H1 (cell line): ENCODE data around the gene DIAPH1. TPM values are rescaled to one million over a fixed set of nuclear protein-coding genes. Genes with fewer than 3 reads are reported as not detected.

Experiments used
- CHD7 ChIP-seq: fragments of 300-600 bp; sonication (generic); IDR thresholded peaks from 2 replicates; pipeline ENCODE4 v1.7.1; 2012; ENCODE audit warnings: low read length, moderate library complexity, mild to moderate bottlenecking, inconsistent platforms; ENCODE audit not compliant: insufficient replicate concordance
- EZH2 ChIP-seq: fragments of 200-600 bp; sonication (generic); IDR thresholded peaks from 2 replicates; pipeline ENCODE4 v1.7.1; 2012; ENCODE audit warnings: low read depth, mild to moderate bottlenecking, moderate library complexity, low read length, inconsistent platforms; ENCODE audit not compliant: severe bottlenecking
- KDM4A ChIP-seq: IDR thresholded peaks from one replicate; pipeline ENCODE4 v1.7.1; 2012; ENCODE audit warnings: low read depth, mild to moderate bottlenecking, moderate library complexity, low read length, inconsistent platforms; ENCODE audit not compliant: severe bottlenecking
- NRF1 ChIP-seq: IDR thresholded peaks from 2 replicates; pipeline ENCODE4 v1.6.1; 2011; ENCODE audit warnings: mild to moderate bottlenecking, low read depth, low read length, improper control_type of control experiment
- RAD21 ChIP-seq, 2 experiments: IDR thresholded peaks in 1 of 2; conservative IDR thresholded peaks in 1 of 2; 2 replicates each; pipeline ENCODE4 v1.6.1; 2011; ENCODE audit warnings: low read depth in 2 of 2, low read length in 2 of 2, improper control_type of control experiment in 1 of 2, inconsistent platforms in 1 of 2, mild to moderate bottlenecking in 1 of 2, moderate library complexity in 1 of 2
- SIN3A ChIP-seq, 2 experiments: IDR thresholded peaks in 1 of 2; conservative IDR thresholded peaks in 1 of 2; 2 replicates each; pipeline ENCODE4 v1.6.1; 2011 to 2012; ENCODE audit warnings: low read length in 2 of 2, improper control_type of control experiment in 1 of 2, low read depth in 1 of 2, mild to moderate bottlenecking in 1 of 2
- TAF7 ChIP-seq: optimal IDR thresholded peaks from 2 replicates; pipeline ENCODE3; 2011; ENCODE audit warnings: low read depth, mild to moderate bottlenecking, inconsistent platforms, low read length, moderate library complexity, borderline replicate concordance
- TBP ChIP-seq: IDR thresholded peaks from 2 replicates; pipeline ENCODE4 v1.6.1; 2011; ENCODE audit warnings: low read depth, low read length, improper control_type of control experiment
- TEAD4 ChIP-seq: IDR thresholded peaks from 2 replicates; pipeline ENCODE4 v1.6.1; 2012; ENCODE audit warnings: low read depth, low read length, inconsistent platforms, mixed read lengths
- polyA plus RNA-seq, 7 experiments: library from polyadenylated mRNA; depleted of rRNA in 3 of 7; stranded (reverse) in 5 of 7; unstranded in 2 of 7; fragments of >200 nt in 5 of 7; fragments of 200-250 nt in 2 of 7; gene quantifications; 1 replicate in 5 of 7; 2 replicates in 1 of 7; 4 replicates in 1 of 7; pipeline versions ENCODE4 v1.2.1 to v1.2.3, GENCODE V29; 2011 to 2013; ENCODE audit warnings: missing spikeins in 2 of 7, mixed read lengths in 2 of 7
- total RNA-seq: library from RNA; stranded (reverse); fragmentation: NEBNext Ultra II Directional; extraction: Animal tissue kit (Norgen Biotek cat#: 25700); gene quantifications from 2 replicates; pipeline ENCODE4 v1.2.1, GENCODE V29; 2021

The DIAPH1 gene
- total and polyA plus RNA-seq, 2 of the 8 experiments (the other 6 are each of a cell fraction or from before 2014, with no cell fraction given): 61.2 to 114 TPM

DNA sequence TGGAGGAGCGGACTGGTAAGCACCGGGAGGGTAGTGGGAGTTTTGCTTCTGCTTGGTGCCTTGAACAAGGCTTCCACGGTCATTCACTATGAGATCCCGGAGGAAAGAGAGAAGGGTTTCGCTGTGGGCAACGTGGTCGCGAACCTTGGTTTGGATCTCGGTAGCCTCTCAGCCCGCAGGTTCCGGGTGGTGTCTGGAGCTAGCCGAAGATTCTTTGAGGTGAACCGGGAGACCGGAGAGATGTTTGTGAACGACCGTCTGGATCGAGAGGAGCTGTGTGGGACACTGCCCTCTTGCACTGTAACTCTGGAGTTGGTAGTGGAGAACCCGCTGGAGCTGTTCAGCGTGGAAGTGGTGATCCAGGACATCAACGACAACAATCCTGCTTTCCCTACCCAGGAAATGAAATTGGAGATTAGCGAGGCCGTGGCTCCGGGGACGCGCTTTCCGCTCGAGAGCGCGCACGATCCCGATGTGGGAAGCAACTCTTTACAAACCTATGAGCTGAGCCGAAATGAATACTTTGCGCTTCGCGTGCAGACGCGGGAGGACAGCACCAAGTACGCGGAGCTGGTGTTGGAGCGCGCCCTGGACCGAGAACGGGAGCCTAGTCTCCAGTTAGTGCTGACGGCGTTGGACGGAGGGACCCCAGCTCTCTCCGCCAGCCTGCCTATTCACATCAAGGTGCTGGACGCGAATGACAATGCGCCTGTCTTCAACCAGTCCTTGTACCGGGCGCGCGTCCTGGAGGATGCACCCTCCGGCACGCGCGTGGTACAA is 142.5 kb downstream of the DIAPH1 start (continued):
- TF ChIP-seq RAD21 (IDR thresholded peaks at IDR 0.05 in 1 of 2, conservative IDR thresholded peaks at IDR 0.05 in 1 of 2; ENCODE audit: low read depth in 2 of 2, low read length in 2 of 2) (no peak), TEAD4 (no peak), CHD7 (no peak), TAF7 (no peak), SIN3A (conservative IDR thresholded peaks at IDR 0.05 in 1 of 2, IDR thresholded peaks at IDR 0.05 in 1 of 2; ENCODE audit: low read depth in 1 of 2, low read length in 2 of 2) (no peak; a peak in 1 of 4 replicates), KDM4A (peak; percentile 90), TBP (no peak; the same call in 1 of the 2 replicates), EZH2 (peak; percentile 47), NRF1 (no peak)
